HepG2 (cell line): Measurements from ENCODE around the gene CRYBA1. TPM values are rescaled to one million over a fixed set of nuclear protein-coding genes. Genes with fewer than 3 reads are reported as not detected.

Source experiments
- ATAC-seq: fragments of 200-7000 bp; cut with Tn5 transposase; 3 replicates; pipeline ENCODE4 v1.9.1; 2020; ENCODE audit warnings: mild to moderate bottlenecking, moderate library complexity
- BruUV-seq: library from RNA; stranded (reverse); fragments of 400-500 nt; replicated peaks from 2 replicates; lab custom pipeline; 2021; lab: Mats Ljungman, UMichigan
- CTCF ChIA-PET: fragments of 300-600 bp; formaldehyde crosslinking; extraction: SDS; loops from one replicate; lab custom pipeline; 2021; ENCODE audit warnings: low total read pairs, inconsistent platforms, low intra/inter-chr PET ratio; lab: Yijun Ruan, JAX
- POLR2A ChIA-PET: fragments of 350-600 bp; sonication (Branson Sonifier 250); formaldehyde crosslinking; loops from one replicate; lab custom pipeline; 2020; ENCODE audit warnings: antibody characterized with exemption, inconsistent platforms; lab: Yijun Ruan, JAX
- DNase-seq: peaks from one replicate; pipeline ENCODE4 v3.0.0-alpha.2; 2015; ENCODE audit warnings: low spot score
- FAIRE-seq: peaks from 3 replicates; lab custom pipeline; 2011; peaks lifted over from hg19 to GRCh38; lab: Jason Lieb, UNC
- H2AFZ ChIP-seq: one replicate; pipeline ENCODE4 v1.6.1; 2011; ENCODE audit warnings: low read length, inconsistent platforms
- H3K27ac ChIP-seq: fragments of 300-600 bp; 3 replicates; pipeline ENCODE4 v1.8.0; 2011; ENCODE audit warnings: mixed run types, mild to moderate bottlenecking, mixed read lengths, low read length, inconsistent platforms; ENCODE audit not compliant: insufficient read depth; ENCODE audit errors: extremely low read length
- H3K27me3 ChIP-seq, 2 experiments: fragments of 200-600 bp in 1 of 2; 2 replicates in 1 of 2; 3 replicates in 1 of 2; pipeline versions ENCODE4 v1.6.0 to v1.8.0; 2011; ENCODE audit warnings: low read length in 2 of 2, mild to moderate bottlenecking in 2 of 2, moderate library complexity in 2 of 2, inconsistent platforms in 1 of 2; ENCODE audit not compliant: insufficient read depth in 2 of 2, control insufficient read depth in 1 of 2
- H3K36me3 ChIP-seq, 2 experiments: fragments of 200-600 bp in 1 of 2; replicated peaks in 1 of 2; 2 replicates in 1 of 2; 3 replicates in 1 of 2; pipeline versions ENCODE4 v1.5.1 to v1.8.0; 2011; ENCODE audit warnings: low read length in 2 of 2, inconsistent platforms in 1 of 2; ENCODE audit not compliant: insufficient read depth in 2 of 2, control insufficient read depth in 1 of 2
- H3K4me1 ChIP-seq: 2 replicates; pipeline ENCODE4 v1.5.1; 2012; ENCODE audit warnings: low read length, inconsistent platforms; ENCODE audit not compliant: insufficient read depth
- H3K4me2 ChIP-seq: 2 replicates; pipeline ENCODE4 v1.6.0; 2011; ENCODE audit warnings: low read depth, low read length, inconsistent platforms
- H3K4me3 ChIP-seq, 3 experiments: fragments of 200-600 bp in 1 of 3; sonication (generic), shearing (Covaris generic) in 1 of 3; replicated peaks in 1 of 3; 2 replicates each; pipeline ENCODE4 v1.5.1; 2011 to 2016; ENCODE audit warnings: low read length in 3 of 3, inconsistent platforms in 2 of 3, low read depth in 2 of 3, mild to moderate bottlenecking in 2 of 3, control low read depth in 1 of 3, mixed read lengths in 1 of 3; ENCODE audit not compliant: insufficient read depth in 1 of 3
- H3K79me2 ChIP-seq: one replicate; pipeline ENCODE4 v1.6.1; 2011; ENCODE audit warnings: low read length, inconsistent platforms; ENCODE audit not compliant: insufficient read depth
- H3K9ac ChIP-seq: 2 replicates; pipeline ENCODE4 v1.6.0; 2011; ENCODE audit warnings: mild to moderate bottlenecking, low read depth, low read length, inconsistent platforms; ENCODE audit not compliant: insufficient read depth
- H3K9me3 ChIP-seq: 2 replicates; pipeline ENCODE4 v1.5.1; 2012; ENCODE audit warnings: mild to moderate bottlenecking, low read length
- H4K20me1 ChIP-seq: 2 replicates; pipeline ENCODE4 v1.6.0; 2011; ENCODE audit warnings: inconsistent platforms, mild to moderate bottlenecking, low read length, moderate library complexity; ENCODE audit not compliant: insufficient read depth
- HCFC1 ChIP-seq: fragments of 150-350 bp; IDR thresholded peaks from 2 replicates; pipeline ENCODE4 v1.6.1; 2014; ENCODE audit warnings: low read depth, low read length
- KDM6A ChIP-seq: IDR thresholded peaks from 2 replicates; pipeline ENCODE4 v1.6.1; 2016; ENCODE audit warnings: low read depth
- MTA1 ChIP-seq: sonication (generic); formaldehyde crosslinking; IDR thresholded peaks from 2 replicates; pipeline ENCODE4 v1.4.0; 2020; ENCODE audit warnings: missing genetic modification reagents, mild to moderate bottlenecking, borderline replicate concordance
- ZFP1 ChIP-seq: IDR thresholded peaks from 2 replicates; pipeline ENCODE4 v1.6.1; 2016
- ZNF292 ChIP-seq: sonication (generic); formaldehyde crosslinking; IDR thresholded peaks from 2 replicates; pipeline ENCODE4 v1.8.1; 2022; ENCODE audit warnings: mild to moderate bottlenecking, low read depth, missing genetic modification reagents, borderline replicate concordance
- ZNF367 ChIP-seq: sonication (generic); formaldehyde crosslinking; IDR thresholded peaks from 2 replicates; pipeline ENCODE4 v1.4.0; 2020; ENCODE audit warnings: missing genetic modification reagents, borderline replicate concordance
- ZNF772 ChIP-seq: sonication (generic); formaldehyde crosslinking; IDR thresholded peaks from 2 replicates; pipeline ENCODE4 v1.5.0; 2020; ENCODE audit warnings: mild to moderate bottlenecking, missing genetic modification reagents
- ZSCAN29 ChIP-seq: sonication (generic); formaldehyde crosslinking; conservative IDR thresholded peaks from 2 replicates; pipeline ENCODE4 v1.4.0; 2020; ENCODE audit warnings: mild to moderate bottlenecking, missing genetic modification reagents
- WGBS: methylation state at CpG from one replicate; pipeline ENCODE4 v1.1.6; 2017; ENCODE audit warnings: low lambda C conversion rate; 5-methylcytosine and 5-hydroxymethylcytosine counted together
- in situ Hi-C: cut with HindIII; loops from 2 replicates; pipeline ENCODE4 v1.10.0; 2017; ENCODE audit warnings: low pct_unique_long_range_greater_than_20kb; ENCODE audit not compliant: extremely low pct_ligation_motif_present
- intact Hi-C: fragments of 100-400 bp; cut with micrococcal nuclease; formaldehyde crosslinking; loops from one replicate; pipeline ENCODE4 v1.10.0; 2022; ENCODE audit not compliant: unreplicated experiment
- polyA plus RNA-seq, 8 experiments: library from polyadenylated mRNA; depleted of rRNA in 3 of 8; stranded (reverse) in 7 of 8; unstranded in 1 of 8; fragments of >200 nt; fragmentation: Illumina TruSeq in 4 of 8; extraction: Trizol in 4 of 8; gene quantifications; 2 replicates each; pipeline versions ENCODE4 v1.2.1 to v1.2.3, GENCODE V29; 2011 to 2016; ENCODE audit warnings: low read depth in 4 of 8, missing spikeins in 1 of 8, mixed read lengths in 1 of 8; ENCODE audit not compliant: insufficient read depth in 1 of 8
- total RNA-seq, 5 experiments: library from RNA; depleted of rRNA; stranded (reverse); fragments of >200 nt; fragmentation: Illumina TruSeq; extraction: Trizol; gene quantifications; 2 replicates each; pipeline ENCODE4 v1.2.3, GENCODE V29; 2016; ENCODE audit warnings: low read depth in 1 of 5
- TF ChIP-seq, protein P1 (sequence below): sonication (generic); formaldehyde crosslinking; IDR thresholded peaks from 2 replicates; pipeline ENCODE4 v1.5.1; 2020; ENCODE audit warnings: mild to moderate bottlenecking, missing genetic modification reagents
- TF ChIP-seq, protein P2 (sequence below): sonication (generic); formaldehyde crosslinking; IDR thresholded peaks from 2 replicates; pipeline ENCODE4 v1.4.0; 2020; ENCODE audit warnings: missing genetic modification reagents, mild to moderate bottlenecking, borderline replicate concordance

Gene CRYBA1
- total and polyA plus RNA-seq, 2 of the 13 experiments (the other 11 are each of a cell fraction or from before 2014, with no cell fraction given): not detected

DNA sequence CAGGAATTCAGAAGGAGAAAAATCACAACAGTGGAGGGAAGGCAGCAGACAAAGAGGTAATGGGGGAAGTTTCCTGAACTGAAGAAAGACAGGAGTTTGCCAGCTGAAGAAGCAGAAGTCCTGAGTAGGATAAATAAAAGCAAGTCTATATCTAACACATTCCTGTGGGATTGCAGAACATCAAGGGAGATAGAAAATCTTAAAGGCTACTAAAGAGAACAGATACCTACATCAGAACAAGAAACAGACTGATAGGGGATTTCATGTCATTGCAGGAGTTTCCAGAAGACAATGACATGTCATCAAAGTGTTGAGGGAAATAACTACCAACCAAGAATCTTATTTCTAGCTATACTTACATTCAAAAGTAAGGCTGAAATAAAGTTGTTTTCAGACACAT lies 21.3 kb upstream of the CRYBA1 start:
- no peak for DNase-seq
- H3K4me2 ChIP-seq: no peak overlapping the region
- no peak for ATAC-seq
- intact Hi-C loops: no loop called here
- TF ChIP-seq KDM6A (CRISPR knock-in tag): no peak
- TF ChIP-seq, all 625 proteins: peak for 0
- Histone ChIP-seq H3K27me3 (no peaks in the 10 kb centered on the region), H3K79me2 (no peaks in the 10 kb centered on the region), H3K4me1 (peaks cover 12% of the 10 kb centered on the region), H3K9me3 (no peaks in the 10 kb centered on the region), H4K20me1 (no peaks in the 10 kb centered on the region), H3K9ac (no peak overlapping the region), H3K27ac (no peak overlapping the region), H2AFZ (no peak overlapping the region), H3K4me3 (no peak overlapping the region), H3K36me3 (no peaks in the 10 kb centered on the region)
- POLR2A ChIA-PET: interaction anchor here (0.8 kb wide), 1 partner anchor 69 kb away, joined by 8 read pairs; the partner anchor contains the start of gene NUFIP2
- BruUV-seq: no TSS peak
- CTCF ChIA-PET: no interaction called here
- FAIRE-seq: no peak
- in situ Hi-C loops: no loop called here

DNA sequence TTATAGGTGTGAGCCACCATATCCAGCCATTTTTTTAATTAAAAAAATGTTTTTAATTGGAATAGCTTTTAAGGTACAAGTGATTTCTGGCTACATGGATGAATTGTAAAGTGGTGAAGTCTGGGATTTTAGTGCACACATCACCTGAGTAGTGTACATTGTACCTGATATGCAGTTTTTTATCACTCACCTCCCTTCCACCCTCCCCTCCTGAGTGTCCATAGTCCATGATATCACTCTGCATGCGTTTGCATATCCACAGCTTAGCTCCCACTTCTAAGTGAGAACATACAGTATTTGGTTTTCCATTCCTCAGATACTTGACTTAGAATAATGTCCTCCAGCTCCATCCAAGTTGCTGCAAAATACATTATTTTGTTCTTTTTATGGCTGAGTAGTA lies 13.4 kb upstream of the CRYBA1 start:
- intact Hi-C loops (no loop called here), in situ Hi-C loops (no loop called here)
- CTCF ChIA-PET: no interaction called here
- H3K27me3 ChIP-seq: peaks cover 0 to 5% of the 10 kb centered on the region in 2 experiments; a peak in 1 of 5 replicates
- ATAC-seq: no peak
- H3K4me2 ChIP-seq: no peak overlapping the region
- no peak overlapping the region for H3K9ac ChIP-seq
- no TSS peak for BruUV-seq
- no peaks in the 10 kb centered on the region for H3K79me2 ChIP-seq
- no peak for FAIRE-seq
- peaks cover 13% of the 10 kb centered on the region for H3K4me1 ChIP-seq
- H3K36me3 ChIP-seq: no peaks in the 10 kb centered on the region
- DNase-seq: no peak
- H4K20me1 ChIP-seq: no peaks in the 10 kb centered on the region
- H3K9me3 ChIP-seq: no peaks in the 10 kb centered on the region
- no peak overlapping the region for H3K27ac ChIP-seq
- H2AFZ ChIP-seq: no peak overlapping the region
- WGBS: 4% methylated on average over 1 of the region's 1 CpG
- POLR2A ChIA-PET: no interaction called here
- H3K4me3 ChIP-seq: no peak overlapping the region
- TF ChIP-seq ZFP1 (no peak), HCFC1 (no peak), ZNF772 (CRISPR knock-in tag) (no peak), ZSCAN29 (CRISPR knock-in tag) (no peak), MTA1 (CRISPR knock-in tag) (no peak), ZNF292 (no peak), ZNF367 (CRISPR knock-in tag) (no peak)
- TF ChIP-seq, protein P1, sequence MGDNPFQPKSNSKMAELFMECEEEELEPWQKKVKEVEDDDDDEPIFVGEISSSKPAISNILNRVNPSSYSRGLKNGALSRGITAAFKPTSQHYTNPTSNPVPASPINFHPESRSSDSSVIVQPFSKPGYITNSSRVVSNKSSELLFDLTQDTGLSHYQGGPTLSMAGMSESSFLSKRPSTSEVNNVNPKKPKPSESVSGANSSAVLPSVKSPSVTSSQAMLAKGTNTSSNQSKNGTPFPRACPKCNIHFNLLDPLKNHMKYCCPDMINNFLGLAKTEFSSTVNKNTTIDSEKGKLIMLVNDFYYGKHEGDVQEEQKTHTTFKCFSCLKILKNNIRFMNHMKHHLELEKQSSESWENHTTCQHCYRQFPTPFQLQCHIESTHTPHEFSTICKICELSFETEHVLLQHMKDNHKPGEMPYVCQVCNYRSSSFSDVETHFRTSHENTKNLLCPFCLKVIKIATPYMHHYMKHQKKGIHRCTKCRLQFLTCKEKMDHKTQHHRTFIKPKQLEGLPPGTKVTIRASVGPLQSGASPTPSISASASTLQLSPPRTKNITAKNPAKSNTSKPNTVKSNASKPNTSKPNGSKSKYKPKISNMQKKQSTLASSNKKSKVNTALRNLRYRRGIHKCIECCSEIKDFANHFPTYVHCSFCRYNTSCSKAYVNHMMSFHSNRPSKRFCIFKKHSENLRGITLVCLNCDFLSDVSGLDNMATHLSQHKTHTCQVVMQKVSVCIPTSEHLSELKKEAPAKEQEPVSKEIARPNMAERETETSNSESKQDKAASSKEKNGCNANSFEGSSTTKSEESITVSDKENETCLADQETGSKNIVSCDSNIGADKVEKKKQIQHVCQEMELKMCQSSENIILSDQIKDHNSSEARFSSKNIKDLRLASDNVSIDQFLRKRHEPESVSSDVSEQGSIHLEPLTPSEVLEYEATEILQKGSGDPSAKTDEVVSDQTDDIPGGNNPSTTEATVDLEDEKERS (CRISPR knock-in tag): no peak
- TF ChIP-seq, protein P2, sequence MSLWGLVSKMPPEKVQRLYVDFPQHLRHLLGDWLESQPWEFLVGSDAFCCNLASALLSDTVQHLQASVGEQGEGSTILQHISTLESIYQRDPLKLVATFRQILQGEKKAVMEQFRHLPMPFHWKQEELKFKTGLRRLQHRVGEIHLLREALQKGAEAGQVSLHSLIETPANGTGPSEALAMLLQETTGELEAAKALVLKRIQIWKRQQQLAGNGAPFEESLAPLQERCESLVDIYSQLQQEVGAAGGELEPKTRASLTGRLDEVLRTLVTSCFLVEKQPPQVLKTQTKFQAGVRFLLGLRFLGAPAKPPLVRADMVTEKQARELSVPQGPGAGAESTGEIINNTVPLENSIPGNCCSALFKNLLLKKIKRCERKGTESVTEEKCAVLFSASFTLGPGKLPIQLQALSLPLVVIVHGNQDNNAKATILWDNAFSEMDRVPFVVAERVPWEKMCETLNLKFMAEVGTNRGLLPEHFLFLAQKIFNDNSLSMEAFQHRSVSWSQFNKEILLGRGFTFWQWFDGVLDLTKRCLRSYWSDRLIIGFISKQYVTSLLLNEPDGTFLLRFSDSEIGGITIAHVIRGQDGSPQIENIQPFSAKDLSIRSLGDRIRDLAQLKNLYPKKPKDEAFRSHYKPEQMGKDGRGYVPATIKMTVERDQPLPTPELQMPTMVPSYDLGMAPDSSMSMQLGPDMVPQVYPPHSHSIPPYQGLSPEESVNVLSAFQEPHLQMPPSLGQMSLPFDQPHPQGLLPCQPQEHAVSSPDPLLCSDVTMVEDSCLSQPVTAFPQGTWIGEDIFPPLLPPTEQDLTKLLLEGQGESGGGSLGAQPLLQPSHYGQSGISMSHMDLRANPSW (CRISPR knock-in tag): no peak
